ENCODE results near the gene THOC5. TPM values are rescaled to one million over a fixed set of nuclear protein-coding genes. Genes with fewer than 3 reads are reported as not detected.

THOC5 gene
- total RNA-seq, 2 donors from 2014 or later, result 55.1 to 73.9 TPM

DNA sequence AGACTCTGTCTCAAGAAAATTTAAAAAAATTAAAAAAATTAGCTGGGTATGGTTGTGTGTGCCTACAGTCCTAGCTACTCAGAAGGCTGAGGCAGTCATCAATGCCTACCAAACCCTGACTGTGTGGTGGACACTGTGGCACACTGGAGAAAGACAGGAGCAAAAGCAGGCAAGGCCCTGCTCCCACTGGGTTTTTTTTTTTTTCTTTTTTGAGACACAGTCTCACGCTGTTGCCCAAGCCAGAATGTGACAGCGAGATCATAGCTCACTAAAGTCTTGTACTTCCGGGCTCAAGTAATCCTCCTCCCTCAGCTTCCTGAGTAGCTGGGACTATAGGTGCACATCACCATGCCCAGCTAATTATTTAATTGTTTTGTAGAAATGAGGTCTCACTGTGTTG, 68.9 kb downstream of the THOC5 start:
- ATAC-seq (replicated peaks in 1 of 2) (no peak), DNase-seq (no peak)
- H3K9me3 Mint-ChIP-seq, result no peaks in the 10 kb centered on the region
- peaks cover 2 to 4% of the 10 kb centered on the region in 2 donors for H3K36me3 Mint-ChIP-seq (ENCODE audit: insufficient read depth in 2 of 2)
- peaks cover 14% of the 10 kb centered on the region for H3K27me3 Mint-ChIP-seq (ENCODE audit: low read depth)
- H3K27ac Mint-ChIP-seq, result no peak overlapping the region
- H3K4me1 Mint-ChIP-seq (ENCODE audit: low read depth), result peaks cover 7% of the 10 kb centered on the region
- no peak overlapping the region for H3K4me3 Mint-ChIP-seq

DNA sequence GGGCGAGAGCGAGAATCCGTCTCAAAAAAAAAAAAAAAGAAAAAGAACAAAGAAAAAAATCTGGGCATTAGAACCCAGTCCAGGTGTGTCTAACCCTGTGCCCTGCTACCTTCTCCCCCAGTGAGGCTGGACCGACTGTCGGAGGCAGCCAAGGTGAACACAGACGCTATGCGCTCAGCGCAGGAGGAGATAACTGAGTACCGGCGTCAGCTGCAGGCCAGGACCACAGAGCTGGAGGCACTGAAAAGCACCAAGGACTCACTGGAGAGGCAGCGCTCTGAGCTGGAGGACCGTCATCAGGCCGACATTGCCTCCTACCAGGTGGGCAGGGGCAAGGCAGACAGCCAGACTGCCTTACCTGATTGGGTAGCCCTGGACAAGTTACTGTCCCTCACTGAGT, 70.3 kb downstream of the THOC5 start:
- no peaks in the 10 kb centered on the region for H3K9me3 Mint-ChIP-seq
- H3K27ac Mint-ChIP-seq, result no peak overlapping the region
- peaks cover 7% of the 10 kb centered on the region for H3K4me1 Mint-ChIP-seq (ENCODE audit: low read depth)
- peaks cover 2 to 4% of the 10 kb centered on the region in 2 donors for H3K36me3 Mint-ChIP-seq (ENCODE audit: insufficient read depth in 2 of 2)
- peaks cover 28% of the 10 kb centered on the region for H3K27me3 Mint-ChIP-seq (ENCODE audit: low read depth)
- ATAC-seq (replicated peaks in 1 of 2) (no peak), DNase-seq (no peak)
- no peak overlapping the region for H3K4me3 Mint-ChIP-seq

DNA sequence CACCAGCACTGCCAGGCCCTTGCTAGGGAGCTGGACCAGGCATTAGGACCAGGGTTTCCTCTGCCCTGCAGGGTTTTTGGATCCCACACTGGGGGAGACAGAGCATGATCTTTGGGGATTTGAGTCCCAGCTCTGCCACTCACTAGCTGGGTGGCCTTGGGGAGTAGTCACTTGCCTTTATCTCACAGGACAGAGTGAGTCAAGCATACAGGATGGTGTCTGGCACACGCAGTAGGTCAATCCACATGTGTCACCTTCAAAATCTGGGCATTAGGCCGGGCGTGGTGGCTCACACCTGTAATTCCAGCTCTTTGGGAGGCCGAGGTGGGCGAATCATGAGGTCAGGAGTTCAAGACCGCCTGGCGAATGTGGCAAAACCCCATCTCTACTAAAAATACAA, 70.8 kb downstream of the THOC5 start:
- no peak for DNase-seq
- Mint-ChIP-seq H3K9me3 (no peaks in the 10 kb centered on the region), H3K36me3 (ENCODE audit: insufficient read depth in 2 of 2) (peaks cover 2 to 4% of the 10 kb centered on the region in 2 donors), H3K4me1 (ENCODE audit: low read depth) (peaks cover 7% of the 10 kb centered on the region), H3K27ac (no peak overlapping the region), H3K4me3 (no peak overlapping the region), H3K27me3 (ENCODE audit: low read depth) (peaks cover 33% of the 10 kb centered on the region)
- no peak for ATAC-seq (replicated peaks in 1 of 2)

DNA sequence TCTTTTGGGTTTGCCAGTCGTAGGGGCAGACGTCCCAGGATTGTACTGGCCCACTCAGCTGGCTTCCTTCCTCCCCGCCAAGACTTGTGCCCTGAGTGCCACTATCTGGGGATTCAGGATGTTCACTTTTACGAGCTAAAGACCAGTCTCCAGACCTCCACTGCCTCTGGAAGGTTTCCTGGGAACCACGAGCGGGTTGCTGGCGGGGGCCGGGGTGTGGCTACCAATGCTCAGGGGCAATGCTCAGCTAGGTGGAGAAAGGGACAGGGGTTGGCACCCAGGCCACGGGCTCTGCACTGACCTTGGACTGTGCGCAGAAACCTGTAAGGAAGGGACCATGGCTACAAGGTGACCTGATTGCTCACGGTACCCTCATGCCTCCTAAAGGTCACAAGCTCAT, 71.3 kb downstream of the THOC5 start:
- Mint-ChIP-seq H3K9me3 (no peaks in the 10 kb centered on the region), H3K27ac (no peak overlapping the region), H3K27me3 (ENCODE audit: low read depth) (peaks cover 36% of the 10 kb centered on the region), H3K36me3 (ENCODE audit: insufficient read depth in 2 of 2) (peaks cover 2 to 4% of the 10 kb centered on the region in 2 donors), H3K4me3 (peak overlapping the region in 1 of 2 donors; percentile 53), H3K4me1 (ENCODE audit: low read depth) (peaks cover 7% of the 10 kb centered on the region)
- ATAC-seq (replicated peaks in 1 of 2) (no peak), DNase-seq (no peak)

DNA sequence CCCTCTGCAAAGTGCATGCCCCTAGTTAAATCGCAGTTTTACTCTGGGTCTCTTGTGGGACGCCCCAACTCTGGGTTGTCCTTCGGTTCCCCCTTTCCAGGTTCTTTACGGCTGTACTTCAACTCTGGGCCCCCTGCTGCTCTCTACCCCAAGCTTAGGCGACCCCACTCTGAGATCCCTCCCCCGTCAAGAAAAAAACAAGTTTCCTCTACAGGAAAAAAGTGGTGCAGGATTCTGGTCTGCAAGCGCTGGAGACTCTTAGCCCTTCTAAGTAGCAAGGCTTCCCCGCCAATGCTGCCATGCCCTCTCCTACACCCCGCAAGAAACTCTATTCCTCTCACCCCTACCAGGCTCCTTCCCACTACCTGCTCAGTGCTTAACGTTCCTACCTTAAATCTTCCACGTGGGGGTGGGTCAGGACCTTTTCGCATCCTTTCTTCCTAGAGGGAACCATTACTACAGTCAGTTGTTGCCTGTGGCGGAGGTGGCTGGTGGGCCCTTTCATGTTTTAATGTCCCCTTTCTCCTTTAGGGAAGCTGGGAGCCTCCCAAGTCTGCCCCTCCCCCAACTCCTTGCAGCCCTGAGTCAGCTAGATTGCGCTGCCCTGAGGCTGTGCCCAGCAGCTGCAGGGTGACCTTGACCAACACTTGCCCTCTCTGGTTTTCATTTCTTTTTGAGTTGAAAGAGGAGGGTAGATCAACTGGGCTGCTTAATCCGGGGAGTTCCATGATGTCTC, 72.1 kb downstream of the THOC5 start:
- H3K9me3 Mint-ChIP-seq, result no peaks in the 10 kb centered on the region
- no peak overlapping the region for H3K27ac Mint-ChIP-seq
- no peak for DNase-seq
- peak overlapping the region; percentile 53 to 60 for H3K4me3 Mint-ChIP-seq
- H3K4me1 Mint-ChIP-seq (ENCODE audit: low read depth), result peaks cover 7% of the 10 kb centered on the region
- ATAC-seq (replicated peaks in 1 of 2), result no peak
- peaks cover 2 to 4% of the 10 kb centered on the region in 2 donors for H3K36me3 Mint-ChIP-seq (ENCODE audit: insufficient read depth in 2 of 2)
- H3K27me3 Mint-ChIP-seq (ENCODE audit: low read depth), result peaks cover 41% of the 10 kb centered on the region

DNA sequence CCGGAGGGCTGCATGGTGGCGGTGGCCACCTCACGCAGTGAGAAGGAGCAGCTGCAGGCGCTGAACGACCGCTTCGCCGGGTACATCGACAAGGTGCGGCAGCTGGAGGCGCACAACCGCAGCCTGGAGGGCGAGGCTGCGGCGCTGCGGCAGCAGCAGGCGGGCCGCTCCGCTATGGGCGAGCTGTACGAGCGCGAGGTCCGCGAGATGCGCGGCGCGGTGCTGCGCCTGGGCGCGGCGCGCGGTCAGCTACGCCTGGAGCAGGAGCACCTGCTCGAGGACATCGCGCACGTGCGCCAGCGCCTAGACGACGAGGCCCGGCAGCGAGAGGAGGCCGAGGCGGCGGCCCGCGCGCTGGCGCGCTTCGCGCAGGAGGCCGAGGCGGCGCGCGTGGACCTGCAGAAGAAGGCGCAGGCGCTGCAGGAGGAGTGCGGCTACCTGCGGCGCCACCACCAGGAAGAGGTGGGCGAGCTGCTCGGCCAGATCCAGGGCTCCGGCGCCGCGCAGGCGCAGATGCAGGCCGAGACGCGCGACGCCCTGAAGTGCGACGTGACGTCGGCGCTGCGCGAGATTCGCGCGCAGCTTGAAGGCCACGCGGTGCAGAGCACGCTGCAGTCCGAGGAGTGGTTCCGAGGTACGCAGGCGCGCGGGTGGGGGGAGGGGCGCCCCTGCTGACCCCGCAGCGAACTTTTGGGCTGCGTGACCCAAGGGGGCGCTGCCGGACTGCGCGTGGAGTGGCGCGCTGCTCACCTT, 72.9 kb downstream of the THOC5 start:
- H3K27ac Mint-ChIP-seq, result no peak overlapping the region
- ATAC-seq (replicated peaks in 1 of 2) (peak; percentile 82 to 86), DNase-seq (peak; percentile 46 to 56)
- H3K4me3 Mint-ChIP-seq, result peak overlapping the region; percentile 53 to 60
- H3K27me3 Mint-ChIP-seq (ENCODE audit: low read depth), result peaks cover 45% of the 10 kb centered on the region
- H3K9me3 Mint-ChIP-seq, result no peaks in the 10 kb centered on the region
- peaks cover 2 to 4% of the 10 kb centered on the region in 2 donors for H3K36me3 Mint-ChIP-seq (ENCODE audit: insufficient read depth in 2 of 2)
- H3K4me1 Mint-ChIP-seq (ENCODE audit: low read depth), result peaks cover 7% of the 10 kb centered on the region

DNA sequence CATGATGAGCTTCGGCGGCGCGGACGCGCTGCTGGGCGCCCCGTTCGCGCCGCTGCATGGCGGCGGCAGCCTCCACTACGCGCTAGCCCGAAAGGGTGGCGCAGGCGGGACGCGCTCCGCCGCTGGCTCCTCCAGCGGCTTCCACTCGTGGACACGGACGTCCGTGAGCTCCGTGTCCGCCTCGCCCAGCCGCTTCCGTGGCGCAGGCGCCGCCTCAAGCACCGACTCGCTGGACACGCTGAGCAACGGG, 73.4 kb downstream of the THOC5 start:
- H3K27me3 Mint-ChIP-seq (ENCODE audit: low read depth), result peaks cover 49% of the 10 kb centered on the region
- peaks cover 2 to 4% of the 10 kb centered on the region in 2 donors for H3K36me3 Mint-ChIP-seq (ENCODE audit: insufficient read depth in 2 of 2)
- ATAC-seq (replicated peaks in 1 of 2), result no peak
- peak overlapping the region in 1 of 2 donors; percentile 53 for H3K4me3 Mint-ChIP-seq
- DNase-seq, result no peak
- no peaks in the 10 kb centered on the region for H3K9me3 Mint-ChIP-seq
- H3K27ac Mint-ChIP-seq, result no peak overlapping the region
- H3K4me1 Mint-ChIP-seq (ENCODE audit: low read depth), result peaks cover 7% of the 10 kb centered on the region

DNA sequence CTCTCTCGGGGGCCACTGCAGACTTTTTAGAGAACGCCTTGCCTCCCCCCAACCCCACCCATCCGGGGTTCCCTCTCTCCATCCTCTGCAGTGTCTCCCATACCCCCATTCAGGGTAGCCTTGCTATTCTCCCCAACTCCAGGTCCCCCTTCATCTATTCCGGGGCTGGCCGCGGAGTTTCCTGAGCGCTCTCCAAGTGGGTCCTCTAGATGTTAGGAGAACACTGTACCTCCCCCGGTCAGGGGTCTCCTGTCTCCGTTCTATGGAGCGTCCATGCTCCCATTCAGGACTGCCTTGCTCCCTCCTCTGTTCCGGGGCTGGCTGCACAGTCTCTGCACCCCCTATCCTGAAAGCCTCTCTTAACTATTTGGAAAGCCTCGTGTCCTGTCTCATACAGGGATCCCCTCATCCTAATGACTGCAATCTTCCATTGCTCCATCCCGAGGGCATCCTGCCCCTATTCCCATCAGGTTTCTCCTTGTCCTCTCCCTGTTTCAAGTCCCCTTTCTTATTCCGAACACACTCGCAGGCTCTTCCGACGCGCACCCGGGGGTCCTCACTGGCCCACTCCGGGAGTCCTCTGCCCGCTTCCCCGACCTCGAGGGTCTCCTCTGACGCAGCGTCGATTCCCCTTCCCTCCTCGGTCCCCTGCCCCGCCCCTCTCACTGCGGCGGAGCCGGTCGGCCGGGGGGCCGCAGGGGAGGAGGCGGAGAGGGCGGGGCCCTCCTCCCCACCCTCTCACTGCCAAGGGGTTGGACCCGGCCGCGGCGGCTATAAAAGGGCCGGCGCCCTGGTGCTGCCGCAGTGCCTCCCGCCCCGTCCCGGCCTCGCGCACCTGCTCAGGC, 73.9 kb downstream of the THOC5 start, which contains the start of gene NEFH:
Gene NEFH (plus strand): TSS at position 802 of the 845 bp plus-strand sequence. CDS start 45 bp downstream, outside the sequence.
- H3K36me3 Mint-ChIP-seq (ENCODE audit: insufficient read depth in 2 of 2), result peaks cover 2 to 4% of the 10 kb centered on the region in 2 donors
- DNase-seq, result no peak
- peak within 1 kb of the TSS; percentile 53 to 60 for H3K4me3 Mint-ChIP-seq
- H3K27me3 Mint-ChIP-seq (ENCODE audit: low read depth), result peaks cover 49% of the 10 kb centered on the region
- H3K9me3 Mint-ChIP-seq, result no peaks in the 10 kb centered on the region
- H3K4me1 Mint-ChIP-seq (ENCODE audit: low read depth), result peaks cover 7% of the 10 kb centered on the region
- no peak for ATAC-seq (replicated peaks in 1 of 2)
- no peak within 1 kb of the TSS for H3K27ac Mint-ChIP-seq

DNA sequence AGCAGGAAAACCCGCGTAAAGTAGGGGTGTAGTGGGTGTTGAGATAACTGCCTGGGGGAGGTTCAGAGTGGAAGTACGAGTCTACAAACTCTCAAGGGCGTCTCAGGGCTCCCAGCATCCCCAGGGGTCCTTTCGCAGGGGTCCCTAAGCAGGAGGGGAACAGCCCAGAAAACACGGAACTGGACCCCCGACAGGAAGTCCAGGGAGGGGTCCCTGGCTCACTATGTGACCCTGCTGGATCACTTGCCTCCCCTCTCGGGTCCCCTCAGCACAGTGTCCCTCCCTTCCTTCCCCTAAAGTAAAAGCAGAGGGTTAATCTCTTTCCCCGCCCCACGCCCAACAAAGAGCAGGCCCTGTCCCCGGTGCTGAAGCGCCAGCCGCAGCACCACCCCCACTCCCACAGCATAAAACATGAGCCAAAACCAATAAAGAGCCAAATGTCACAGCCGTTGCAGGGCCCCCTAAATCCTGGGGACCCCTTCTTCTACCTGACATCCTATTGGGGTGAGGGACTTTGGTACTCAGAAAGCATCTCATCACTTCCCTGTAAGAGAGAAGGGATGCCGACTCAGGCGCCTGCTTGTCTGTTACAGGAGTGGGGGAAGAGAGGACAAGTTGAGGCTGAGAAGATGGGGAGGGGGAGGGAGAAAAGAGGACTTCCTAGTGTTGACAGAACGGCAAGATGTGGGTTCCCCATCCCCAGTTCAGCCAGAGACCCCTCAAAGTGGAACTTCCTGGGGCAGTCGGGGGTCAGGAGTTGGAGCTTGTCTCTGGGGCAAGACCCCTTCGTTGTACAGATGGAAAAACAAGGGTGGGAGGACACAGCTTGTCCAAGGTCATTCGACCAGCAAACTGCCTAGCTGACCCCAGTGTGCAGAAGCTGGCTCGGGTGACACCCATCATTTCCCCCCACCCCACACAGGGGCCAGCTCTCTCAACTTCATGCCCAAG, 75.0 kb downstream of the THOC5 start:
- Mint-ChIP-seq H3K4me1 (ENCODE audit: low read depth) (peaks cover 7% of the 10 kb centered on the region), H3K27me3 (ENCODE audit: low read depth) (peaks cover 49% of the 10 kb centered on the region), H3K27ac (no peak overlapping the region), H3K36me3 (ENCODE audit: insufficient read depth in 2 of 2) (peaks cover 2 to 4% of the 10 kb centered on the region in 2 donors), H3K9me3 (no peaks in the 10 kb centered on the region), H3K4me3 (no peak overlapping the region)
- ATAC-seq (replicated peaks in 1 of 2), result no peak
- peak; percentile 14 to 32 for DNase-seq

DNA sequence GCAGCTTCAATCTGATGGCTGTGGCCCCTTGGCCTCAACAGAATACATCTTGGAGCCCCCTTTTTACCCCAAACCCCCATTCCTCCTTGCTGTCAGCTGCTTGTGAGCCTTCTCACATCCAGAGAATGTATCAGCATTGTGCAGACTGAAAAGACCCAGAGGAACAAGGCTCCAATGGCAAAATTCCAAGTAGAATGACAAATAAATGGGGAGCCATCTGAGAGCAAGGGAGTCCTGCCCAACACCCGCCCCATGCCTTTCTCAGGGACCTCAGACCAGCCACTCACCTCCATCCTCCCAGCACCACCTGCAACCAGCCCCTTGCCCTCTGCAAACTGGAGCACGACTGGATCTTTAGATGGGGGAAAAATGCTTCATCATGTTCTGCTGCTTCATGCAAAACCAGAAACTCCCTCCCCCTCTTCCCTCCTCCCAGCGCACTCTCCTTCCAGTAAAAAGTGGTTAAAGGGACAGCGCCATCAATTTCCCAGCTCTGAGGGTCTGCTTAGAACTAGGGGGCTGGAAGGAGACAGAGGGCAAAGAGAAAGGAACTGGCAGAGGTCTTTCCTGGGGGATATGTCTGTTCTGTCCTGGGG, 75.7 kb downstream of the THOC5 start:
- ATAC-seq (replicated peaks in 1 of 2) (no peak), DNase-seq (no peak)
- Mint-ChIP-seq H3K36me3 (ENCODE audit: insufficient read depth in 2 of 2) (peaks cover 2 to 4% of the 10 kb centered on the region in 2 donors), H3K4me1 (ENCODE audit: low read depth) (peaks cover 7% of the 10 kb centered on the region), H3K27ac (no peak overlapping the region), H3K4me3 (no peak overlapping the region), H3K9me3 (no peaks in the 10 kb centered on the region), H3K27me3 (ENCODE audit: low read depth) (peaks cover 49% of the 10 kb centered on the region)

DNA sequence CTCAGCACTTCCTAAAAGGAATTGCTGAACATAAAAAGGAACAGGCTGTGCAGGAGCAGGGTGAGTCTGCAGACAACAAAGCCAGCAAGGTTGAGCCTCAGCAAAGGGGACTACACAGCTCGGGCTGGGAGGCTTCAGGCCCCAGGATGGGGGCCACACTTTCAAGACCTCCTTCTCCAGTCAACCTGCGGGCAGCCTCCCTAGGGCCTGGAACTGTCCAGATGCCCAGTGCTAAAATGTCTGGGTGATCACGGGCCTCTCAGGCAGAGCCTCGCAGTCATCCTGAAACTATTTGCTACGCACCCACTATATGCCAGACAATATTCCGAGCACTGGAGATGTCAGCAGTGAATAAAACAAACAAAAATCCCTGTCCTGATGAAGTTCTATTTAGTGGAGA, 77.4 kb downstream of the THOC5 start:
- H3K4me1 Mint-ChIP-seq (ENCODE audit: low read depth), result peaks cover under 1% of the 10 kb centered on the region
- DNase-seq, result no peak
- no peak overlapping the region for H3K4me3 Mint-ChIP-seq
- no peak overlapping the region for H3K27ac Mint-ChIP-seq
- no peak for ATAC-seq (replicated peaks in 1 of 2)
- H3K27me3 Mint-ChIP-seq (ENCODE audit: low read depth), result peaks cover 43% of the 10 kb centered on the region
- peaks cover 0 to under 1% of the 10 kb centered on the region in 2 donors for H3K36me3 Mint-ChIP-seq (ENCODE audit: insufficient read depth in 2 of 2)
- no peaks in the 10 kb centered on the region for H3K9me3 Mint-ChIP-seq

DNA sequence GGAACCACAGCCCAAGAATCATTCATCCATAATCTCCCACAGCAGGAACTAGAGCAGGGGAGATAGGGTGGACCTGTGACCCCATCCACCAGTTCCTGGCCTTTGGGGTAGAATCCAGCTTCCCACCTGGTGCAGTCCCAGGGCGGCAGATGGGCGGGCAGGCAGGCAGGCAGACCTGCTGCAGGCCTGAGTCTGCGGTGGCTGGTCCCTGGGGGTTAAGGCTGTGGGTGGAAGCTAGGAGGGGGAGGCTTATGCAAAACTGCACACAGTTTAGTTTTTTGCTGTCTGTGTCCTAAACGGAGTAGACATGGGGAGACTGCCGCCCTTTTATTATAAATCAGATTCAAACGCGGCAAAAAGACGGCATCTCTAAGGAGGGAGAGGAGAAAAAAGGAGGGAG, 78.0 kb downstream of the THOC5 start:
- no peaks in the 10 kb centered on the region for H3K9me3 Mint-ChIP-seq
- H3K27ac Mint-ChIP-seq, result no peak overlapping the region
- no peaks in the 10 kb centered on the region for H3K36me3 Mint-ChIP-seq (ENCODE audit: insufficient read depth in 2 of 2)
- peaks cover 43% of the 10 kb centered on the region for H3K27me3 Mint-ChIP-seq (ENCODE audit: low read depth)
- H3K4me1 Mint-ChIP-seq (ENCODE audit: low read depth), result no peaks in the 10 kb centered on the region
- DNase-seq (no peak), ATAC-seq (replicated peaks in 1 of 2) (no peak)
- no peak overlapping the region for H3K4me3 Mint-ChIP-seq

Measured in activated T-cell treated with anti-CD3 and anti-CD28 coated beads, Interleukin-2, amount 50 U/mL, for 72 hours (primary cell).